Spleen (tissue), 7 donors: ENCODE measurements around the gene CALN1.

Experiments used
- CTCF ChIP-seq, 11 experiments: fragments of 200-600 bp in 7 of 11; fragments of 450-650 bp in 4 of 11; sonication (generic) in 4 of 11; IDR thresholded peaks in 8 of 11; conservative IDR thresholded peaks in 3 of 11; 1 replicate in 7 of 11; 2 replicates in 4 of 11; pipeline versions ENCODE4 v1.4.0 to v1.8.0; 2016 to 2021; ENCODE audit warnings: antibody characterized with exemption in 11 of 11, inconsistent platforms in 4 of 11, mild to moderate bottlenecking in 1 of 11
- POLR2A ChIP-seq, 3 donors: fragments of 450-650 bp; IDR thresholded peaks; one replicate each; pipeline ENCODE4 v1.5.1; 2017; ENCODE audit warnings: antibody characterized with exemption in 3 of 3, mild to moderate bottlenecking in 1 of 3
- donor health status: DM: no; HTN: no; CAD: no; lungs with moderate emphysema.
- donor health status: DM: no; HTN: no; CAD: no.
- donor health status: DM: no; HTN: no; CAD: no.

DNA sequence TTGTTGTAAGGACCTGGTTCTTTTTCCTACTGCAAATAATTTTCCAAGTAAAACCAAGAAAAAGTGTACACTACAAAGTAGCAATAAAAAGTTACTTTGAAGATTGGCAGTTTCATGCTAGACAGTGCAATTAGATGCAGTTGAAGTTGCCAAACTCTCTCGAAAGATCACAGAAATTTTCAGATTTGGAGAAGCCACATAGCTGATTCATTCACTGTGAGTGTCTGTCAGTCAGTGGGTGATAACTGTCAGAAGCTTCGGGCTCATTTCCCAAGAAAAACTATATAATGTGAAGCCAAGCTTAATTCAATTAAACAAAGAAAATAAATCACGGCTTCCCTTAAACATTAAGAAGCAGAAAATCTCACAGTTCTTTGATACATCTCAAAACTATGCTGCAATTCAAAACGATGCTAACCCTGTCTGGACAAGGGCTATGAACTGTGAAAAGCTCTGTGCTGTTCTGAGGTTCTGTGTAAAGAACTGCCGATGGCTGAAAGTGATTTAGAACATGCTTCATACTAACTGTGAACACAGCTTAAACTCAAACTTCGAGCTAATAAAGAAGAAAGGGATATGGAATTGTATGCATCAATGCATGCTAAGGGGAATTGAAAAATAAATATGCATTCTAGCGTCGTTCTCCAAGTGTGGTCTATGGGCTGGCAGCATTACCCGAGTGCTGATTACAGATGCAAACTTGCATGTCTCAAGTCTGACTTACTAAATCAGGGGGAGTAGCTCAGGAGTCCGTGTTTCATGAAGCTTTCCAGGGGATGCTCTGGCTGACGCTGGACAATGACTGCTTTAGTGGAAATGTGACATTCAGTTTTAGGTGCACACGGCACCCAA lies 557.4 kb downstream of the CALN1 start:
- no peak for TF ChIP-seq POLR2A (IDR thresholded peaks at IDR 0.05)
- TF ChIP-seq CTCF (IDR thresholded peaks at IDR 0.05 in 8 of 11, conservative IDR thresholded peaks at IDR 0.05 in 3 of 11) = no peak
